Neuron (in vitro differentiated cells): ENCODE measurements around the gene KDM6A.
"Not testable (repeated sequence)": the region's sequence is repeated elsewhere in the genome, so short reads cannot be mapped to it uniquely, and the experiment has no call there.

Source experiments
- H2AFZ ChIP-seq: one replicate; pipeline ENCODE4 v1.6.1; 2013; ENCODE audit warnings: low read depth, mild to moderate bottlenecking, inconsistent platforms, low read length, moderate library complexity
- H3K27me3 ChIP-seq: one replicate; pipeline ENCODE4 v1.6.1; 2013; ENCODE audit warnings: low read length; ENCODE audit not compliant: insufficient read depth
- H3K36me3 ChIP-seq: one replicate; pipeline ENCODE4 v1.6.1; 2013; ENCODE audit warnings: low read length; ENCODE audit not compliant: insufficient read depth
- H3K4me1 ChIP-seq: one replicate; pipeline ENCODE4 v1.6.1; 2013; ENCODE audit warnings: low read length; ENCODE audit not compliant: insufficient read depth
- H3K4me3 ChIP-seq: 2 replicates; pipeline ENCODE4 v1.5.1; 2013; ENCODE audit warnings: mild to moderate bottlenecking, low read length, moderate library complexity
- H3K9me3 ChIP-seq: one replicate; pipeline ENCODE4 v1.6.1; 2013; ENCODE audit warnings: low read length

Gene KDM6A

GRCh38 chrX:44946771-44947170, 73.8 kb downstream of the KDM6A start:
- Histone ChIP-seq H3K36me3 (no peaks in the 10 kb centered on the region), H3K4me1 (no peaks in the 10 kb centered on the region), H3K9me3 (no peaks in the 10 kb centered on the region), H2AFZ (no peak overlapping the region), H3K4me3 (no peak overlapping the region), H3K27me3 (no peaks in the 10 kb centered on the region)

DNA sequence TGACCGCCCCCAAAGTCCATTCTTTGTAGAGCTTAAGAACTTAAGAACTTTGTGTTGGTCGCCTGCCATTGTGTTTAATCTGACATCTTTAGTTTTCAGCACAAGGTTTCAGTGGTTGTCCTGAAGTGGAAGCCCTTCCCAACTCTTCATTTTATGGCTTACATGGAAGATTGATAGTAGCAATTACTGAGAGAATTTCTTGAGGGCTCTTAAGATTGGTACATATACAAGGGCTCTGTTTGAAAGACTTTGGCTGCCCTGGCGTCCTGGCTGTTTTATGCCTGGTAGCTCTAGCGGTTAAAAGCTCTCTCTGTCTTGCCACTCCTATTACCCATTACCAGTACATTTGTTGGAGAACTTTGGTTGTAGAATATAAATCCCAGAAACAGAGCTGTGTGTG, 75.0 kb downstream of the KDM6A start:
- H3K36me3 ChIP-seq: no peaks in the 10 kb centered on the region
- H3K9me3 ChIP-seq: no peaks in the 10 kb centered on the region
- no peaks in the 10 kb centered on the region for H3K27me3 ChIP-seq
- H2AFZ ChIP-seq: no peak overlapping the region
- H3K4me1 ChIP-seq: no peaks in the 10 kb centered on the region
- no peak overlapping the region for H3K4me3 ChIP-seq

DNA sequence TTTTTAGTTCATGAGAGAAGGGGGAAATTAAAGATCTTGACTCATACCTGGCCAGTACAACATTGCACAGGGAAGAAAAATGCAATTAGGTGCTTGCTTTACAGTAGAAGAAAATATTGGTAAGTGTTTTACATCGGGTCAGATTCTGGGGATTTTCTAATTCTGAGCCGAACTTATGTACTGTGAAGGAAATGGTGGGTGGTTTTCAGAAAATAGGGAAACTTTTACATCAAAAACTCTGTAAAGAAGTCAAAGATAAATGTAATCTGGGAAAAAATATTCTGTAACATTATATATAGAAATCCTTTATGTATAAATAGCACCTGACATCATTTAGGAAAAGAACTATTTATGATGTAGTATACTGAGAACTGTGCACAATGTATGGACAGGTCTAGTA, 75.4 kb downstream of the KDM6A start:
- Histone ChIP-seq H3K4me1 (no peaks in the 10 kb centered on the region), H2AFZ (no peak overlapping the region), H3K27me3 (no peaks in the 10 kb centered on the region), H3K4me3 (no peak overlapping the region), H3K36me3 (no peaks in the 10 kb centered on the region), H3K9me3 (no peaks in the 10 kb centered on the region)

GRCh38 chrX:44949125-44949524, 76.1 kb downstream of the KDM6A start:
- Histone ChIP-seq H3K9me3 (no peaks in the 10 kb centered on the region), H3K36me3 (no peaks in the 10 kb centered on the region), H3K4me3 (no peak overlapping the region), H3K4me1 (no peaks in the 10 kb centered on the region), H3K27me3 (no peaks in the 10 kb centered on the region), H2AFZ (no peak overlapping the region)

GRCh38 chrX:44950471-44951366, 77.7 kb downstream of the KDM6A start:
- H3K4me3 ChIP-seq, H3K9me3 ChIP-seq, H3K27me3 ChIP-seq, H3K4me1 ChIP-seq, H2AFZ ChIP-seq, H3K36me3 ChIP-seq: not testable (repeated sequence)

DNA sequence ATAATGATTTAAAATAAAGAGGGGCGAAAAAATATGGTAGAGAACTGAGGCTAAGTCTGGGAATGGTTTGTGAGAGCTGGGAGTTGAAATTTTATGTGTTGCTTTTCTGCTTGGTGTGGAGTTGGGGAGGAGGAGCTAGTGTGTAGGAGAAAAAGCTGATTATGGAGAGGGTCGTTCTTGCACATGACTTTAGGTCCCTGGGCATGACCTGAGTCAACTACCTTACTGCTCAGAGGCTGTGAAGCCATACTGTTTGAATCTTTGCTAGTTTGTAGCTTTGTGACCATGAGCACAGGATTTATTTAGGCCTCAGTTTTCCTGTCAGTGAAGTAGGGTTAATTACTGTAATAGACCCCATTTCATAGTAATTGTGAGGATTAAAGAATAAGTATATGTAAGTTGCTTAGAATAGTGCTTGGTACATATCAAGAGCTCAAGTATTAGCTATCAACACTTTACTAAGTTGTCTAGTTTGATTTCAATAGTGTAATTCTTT, 78.6 kb downstream of the KDM6A start:
- Histone ChIP-seq H3K4me1 (no peaks in the 10 kb centered on the region), H3K27me3 (no peaks in the 10 kb centered on the region), H2AFZ (no peak overlapping the region), H3K4me3 (no peak overlapping the region), H3K9me3 (no peaks in the 10 kb centered on the region), H3K36me3 (no peaks in the 10 kb centered on the region)

GRCh38 chrX:44952329-44953027, 79.5 kb downstream of the KDM6A start:
- no peak overlapping the region for H3K4me3 ChIP-seq
- no peaks in the 10 kb centered on the region for H3K9me3 ChIP-seq

DNA sequence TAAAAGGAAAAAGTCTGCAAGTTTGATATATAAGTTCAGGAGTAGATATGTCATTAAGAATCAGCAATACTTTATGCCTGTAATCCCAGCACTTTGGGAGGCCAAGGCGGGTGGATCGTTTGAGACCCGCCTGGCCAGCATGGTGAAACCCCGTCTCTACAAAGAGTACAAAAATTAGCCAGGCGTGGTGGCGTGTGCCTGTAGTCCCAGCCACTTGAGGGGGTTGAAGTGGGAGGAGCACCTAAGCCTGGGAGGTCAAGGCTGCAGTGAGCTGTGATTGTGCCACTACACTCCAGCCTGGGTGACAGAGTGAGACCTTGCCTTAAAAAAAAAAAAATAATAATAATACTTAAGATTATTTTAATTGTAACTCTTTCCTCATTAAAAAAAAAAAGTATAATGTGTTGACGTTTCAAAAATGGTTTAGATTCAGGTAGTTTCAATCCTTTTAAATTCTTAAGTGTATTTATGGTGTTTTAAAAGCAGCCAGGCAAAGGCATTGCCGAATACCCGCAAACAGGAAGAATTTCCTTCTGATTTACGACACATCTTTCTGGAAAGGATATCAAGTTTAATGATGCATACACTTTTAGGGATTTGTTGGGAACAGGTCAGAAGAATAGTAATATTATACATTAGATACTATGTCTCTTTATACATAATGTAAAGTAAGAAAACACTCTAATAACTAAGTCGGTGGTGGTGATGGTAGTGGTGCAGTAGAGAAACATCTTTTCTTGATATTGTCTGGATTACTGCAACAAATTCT, 80.9 kb downstream of the KDM6A start:
- no peaks in the 10 kb centered on the region for H3K27me3 ChIP-seq
- no peak overlapping the region for H2AFZ ChIP-seq
- H3K4me1 ChIP-seq: no peaks in the 10 kb centered on the region
- H3K9me3 ChIP-seq: no peaks in the 10 kb centered on the region
- no peaks in the 10 kb centered on the region for H3K36me3 ChIP-seq
- no peak overlapping the region for H3K4me3 ChIP-seq

More at GRCh38 chrX:44952329-44953027, 79.5 kb downstream of the KDM6A start:
- no peaks in the 10 kb centered on the region for H3K36me3 ChIP-seq
- H2AFZ ChIP-seq: no peak overlapping the region
- H3K4me1 ChIP-seq: no peaks in the 10 kb centered on the region
- no peaks in the 10 kb centered on the region for H3K27me3 ChIP-seq

GRCh38 chrX:44954562-44954961, 81.6 kb downstream of the KDM6A start:
- Histone ChIP-seq H3K4me1 (no peaks in the 10 kb centered on the region), H3K36me3 (no peaks in the 10 kb centered on the region), H2AFZ (no peak overlapping the region), H3K9me3 (no peaks in the 10 kb centered on the region), H3K4me3 (no peak overlapping the region), H3K27me3 (no peaks in the 10 kb centered on the region)

- Histone ChIP-seq H3K4me3 (no peak overlapping the region), H3K9me3 (no peaks in the 10 kb centered on the region), H3K4me1 (no peaks in the 10 kb centered on the region), H2AFZ (no peak overlapping the region), H3K36me3 (no peaks in the 10 kb centered on the region), H3K27me3 (no peaks in the 10 kb centered on the region)
Measured at GRCh38 chrX:44957848-44958247, 84.9 kb downstream of the KDM6A start.

DNA sequence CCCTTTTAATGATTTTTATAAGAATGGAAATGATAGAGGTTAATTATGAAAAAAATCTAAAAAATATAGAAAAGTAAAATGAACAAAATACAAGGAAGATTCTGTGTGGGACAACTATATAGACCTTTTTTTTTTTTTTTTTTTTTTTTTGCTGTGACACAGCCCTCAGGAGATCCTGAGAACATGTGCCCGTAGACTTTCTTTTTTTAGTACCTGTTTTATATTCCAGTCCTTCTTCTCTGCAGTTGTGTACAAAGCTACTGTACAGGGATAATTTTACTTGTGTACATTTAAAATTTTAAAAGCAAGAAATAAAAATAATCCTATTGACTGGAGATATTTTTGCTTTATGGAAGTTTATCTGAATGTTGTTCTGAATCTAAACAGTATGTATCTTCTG, 85.5 kb downstream of the KDM6A start:
- no peaks in the 10 kb centered on the region for H3K9me3 ChIP-seq
- H3K4me1 ChIP-seq: no peaks in the 10 kb centered on the region
- H3K4me3 ChIP-seq: no peak overlapping the region
- no peaks in the 10 kb centered on the region for H3K27me3 ChIP-seq
- no peak overlapping the region for H2AFZ ChIP-seq
- no peaks in the 10 kb centered on the region for H3K36me3 ChIP-seq

DNA sequence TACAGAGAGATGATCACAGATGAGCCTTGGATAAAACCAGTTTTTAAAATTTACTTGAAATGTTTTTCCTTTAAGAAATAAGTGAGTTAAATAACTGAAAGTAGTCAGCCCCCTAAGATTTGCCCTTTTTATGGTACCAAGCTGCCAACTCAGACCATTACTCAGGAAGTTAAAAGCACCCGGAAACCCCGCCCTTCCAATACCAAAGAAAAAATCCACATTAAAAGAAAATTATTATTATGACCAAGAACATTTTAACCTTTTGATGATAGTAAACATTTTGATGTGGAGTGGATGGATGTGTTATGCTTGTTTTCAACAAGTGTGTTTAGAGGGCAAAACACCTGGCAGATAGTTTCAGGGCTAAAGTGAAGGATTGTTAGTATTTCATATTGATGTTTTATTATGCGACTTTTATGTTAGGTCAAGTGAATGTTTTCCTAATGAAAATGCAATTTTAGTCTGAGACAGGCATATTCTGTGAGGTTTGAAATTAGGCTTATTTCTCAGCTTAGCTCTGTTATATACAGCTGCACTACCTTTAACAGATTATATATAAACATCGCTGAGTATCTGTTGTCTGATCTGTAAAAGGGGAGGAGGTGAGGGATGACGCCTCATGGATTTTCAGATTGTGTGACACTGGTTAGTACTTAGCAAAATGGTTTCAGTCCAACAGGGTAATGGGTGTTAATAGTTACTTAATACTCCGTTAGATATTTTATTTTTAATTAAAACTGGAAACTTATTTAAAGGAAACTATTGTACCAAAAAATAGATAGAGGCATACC, 89.0 kb downstream of the KDM6A start:
- Histone ChIP-seq H3K4me3 (no peak overlapping the region), H3K36me3 (no peaks in the 10 kb centered on the region)

More for the DNA sequence above, 89.0 kb downstream of the KDM6A start:
- no peaks in the 10 kb centered on the region for H3K9me3 ChIP-seq
- no peaks in the 10 kb centered on the region for H3K4me1 ChIP-seq
- H3K27me3 ChIP-seq: no peaks in the 10 kb centered on the region
- no peak overlapping the region for H2AFZ ChIP-seq
